GM12892 (cell line): ENCODE results near the gene MED9.

Experiments
- POLR2A ChIP-seq: IDR thresholded peaks from 2 replicates; pipeline ENCODE4 v1.6.1; 2011; ENCODE audit warnings: low read depth, low read length, control low read depth
- POLR2AphosphoS5 ChIP-seq: IDR thresholded peaks from 2 replicates; pipeline ENCODE4 v1.6.1; 2011; ENCODE audit warnings: low read depth, low read length, control low read depth

- TF ChIP-seq POLR2A: no peak
- TF ChIP-seq POLR2AphosphoS5: no peak
Measured at GRCh38 chr17:17518014-17518413, 41.2 kb downstream of the MED9 start.
